NCI-H1105 treated with DMSO at 0.1 percent for 48 hours (cell line): ENCODE data around the gene PLPP6.

Source experiments
- DNase-seq: peaks from one replicate; lab custom pipeline; 2025; lab: John Stamatoyannopoulos, UW

Gene PLPP6

GRCh38 chr9:4662989-4663792 lies 1.1 kb downstream of the PLPP6 start:
- DNase-seq = no peak

GRCh38 chr9:4663956-4664355 lies 1.9 kb downstream of the PLPP6 start:
- no peak for DNase-seq

GRCh38 chr9:4665357-4665756 lies 3.3 kb downstream of the PLPP6 start:
- DNase-seq = no peak

GRCh38 chr9:4666042-4666699 lies 4.1 kb downstream of the PLPP6 start, which contains the start of gene SPATA6L:
Gene SPATA6L, minus strand, starts transcription at chr9:4666480. Its CDS starts 230 bp downstream, at chr9:4666250.
- DNase-seq = peak; percentile 60

- no peak for DNase-seq
Observed at GRCh38 chr9:4667681-4668080, 5.6 kb downstream of the PLPP6 start.

- DNase-seq = no peak
Observed at GRCh38 chr9:4668604-4669003, 6.5 kb downstream of the PLPP6 start.

- DNase-seq = no peak
Observed at GRCh38 chr9:4669890-4670289, 7.8 kb downstream of the PLPP6 start.

- DNase-seq = no peak
Observed at GRCh38 chr9:4670591-4670990, 8.5 kb downstream of the PLPP6 start.

- no peak for DNase-seq
Observed at GRCh38 chr9:4671737-4672136, 9.6 kb downstream of the PLPP6 start.

GRCh38 chr9:4674783-4675182 lies 12.7 kb downstream of the PLPP6 start:
- no peak for DNase-seq

GRCh38 chr9:4677392-4677791 lies 15.3 kb downstream of the PLPP6 start:
- no peak for DNase-seq

- DNase-seq = peak; percentile 61
Observed at GRCh38 chr9:4678679-4679267, 16.7 kb downstream of the PLPP6 start.

- peak; percentile 93 for DNase-seq
Observed at GRCh38 chr9:4679268-4680172, 17.4 kb downstream of the PLPP6 start, which contains the start of gene CDC37L1. Gene CDC37L1, plus strand, starts transcription at chr9:4679569. Its CDS starts 199 bp downstream, at chr9:4679768.

GRCh38 chr9:4680173-4680525 lies 18.1 kb downstream of the PLPP6 start:
- no peak for DNase-seq

- DNase-seq = no peak
Observed at GRCh38 chr9:4680750-4681149, 18.7 kb downstream of the PLPP6 start.

- no peak for DNase-seq
Observed at GRCh38 chr9:4684820-4685219, 22.7 kb downstream of the PLPP6 start.

GRCh38 chr9:4686112-4686511 lies 24.0 kb downstream of the PLPP6 start:
- DNase-seq = no peak

- DNase-seq = no peak
Observed at GRCh38 chr9:4686584-4686983, 24.5 kb downstream of the PLPP6 start.

GRCh38 chr9:4689021-4689420 lies 26.9 kb downstream of the PLPP6 start:
- DNase-seq = no peak

- DNase-seq = no peak
Observed at GRCh38 chr9:4689687-4690104, 27.6 kb downstream of the PLPP6 start.

- DNase-seq = no peak
Observed at GRCh38 chr9:4690144-4690543, 28.1 kb downstream of the PLPP6 start.

- no peak for DNase-seq
Observed at GRCh38 chr9:4691795-4692194, 29.7 kb downstream of the PLPP6 start.
